GM12878 (cell line): Measurements from ENCODE around the gene SORL1. TPM values are rescaled to one million over a fixed set of nuclear protein-coding genes. Genes with fewer than 3 reads are reported as not detected.

Experiments
- ESRRA ChIP-seq: IDR thresholded peaks from 2 replicates; pipeline ENCODE4 v1.6.1; 2012; ENCODE audit warnings: mild to moderate bottlenecking, low read length, improper control_type of control experiment
- FOXK2 ChIP-seq: fragments of 450-650 bp; IDR thresholded peaks from 2 replicates; pipeline ENCODE4 v1.6.1; 2017; ENCODE audit warnings: mild to moderate bottlenecking, moderate library complexity
- GABPA ChIP-seq: IDR thresholded peaks from 2 replicates; pipeline ENCODE4 v1.6.1; 2014; ENCODE audit warnings: antibody characterized with exemption, low read depth, mild to moderate bottlenecking, inconsistent platforms
- HCFC1 ChIP-seq: fragments of 150-350 bp; IDR thresholded peaks from 2 replicates; pipeline ENCODE4 v1.6.1; 2014; ENCODE audit warnings: low read length
- LARP7 ChIP-seq: fragments of 450-650 bp; IDR thresholded peaks from 2 replicates; pipeline ENCODE4 v1.6.1; 2017; ENCODE audit warnings: mild to moderate bottlenecking
- MTA3 ChIP-seq: IDR thresholded peaks from 2 replicates; pipeline ENCODE4 v1.6.1; 2012; ENCODE audit warnings: low read length, inconsistent platforms, borderline replicate concordance
- MYB ChIP-seq: fragments of 150-350 bp; IDR thresholded peaks from 2 replicates; pipeline ENCODE4 v1.6.1; 2014; ENCODE audit warnings: mild to moderate bottlenecking, low read depth, low read length, borderline replicate concordance
- NFIC ChIP-seq: IDR thresholded peaks from 2 replicates; pipeline ENCODE4 v1.6.1; 2012; ENCODE audit warnings: low read depth, mild to moderate bottlenecking, inconsistent platforms, low read length, moderate library complexity
- PBX3 ChIP-seq: IDR thresholded peaks from 2 replicates; pipeline ENCODE4 v1.6.1; 2011; ENCODE audit warnings: mild to moderate bottlenecking, low read depth, low read length, moderate library complexity; ENCODE audit not compliant: insufficient replicate concordance
- RAD51 ChIP-seq: fragments of 450-650 bp; IDR thresholded peaks from 2 replicates; pipeline ENCODE4 v1.6.1; 2016; ENCODE audit warnings: moderate library complexity, mild to moderate bottlenecking, inconsistent platforms
- RB1 ChIP-seq: fragments of 450-650 bp; formaldehyde crosslinking; IDR thresholded peaks from 2 replicates; pipeline ENCODE4 v1.6.1; 2017; ENCODE audit warnings: mild to moderate bottlenecking, borderline replicate concordance
- SREBF1 ChIP-seq: IDR thresholded peaks from 2 replicates; pipeline ENCODE4 v1.6.1; 2012; ENCODE audit warnings: mild to moderate bottlenecking, low read length
- TCF7 ChIP-seq: IDR thresholded peaks from 2 replicates; pipeline ENCODE4 v1.6.1; 2014; ENCODE audit warnings: antibody characterized with exemption, borderline replicate concordance
- WRNIP1 ChIP-seq: IDR thresholded peaks from 2 replicates; pipeline ENCODE4 v1.6.1; 2011; ENCODE audit warnings: low read depth, low read length, improper control_type of control experiment, borderline replicate concordance
- YBX1 ChIP-seq: fragments of 450-650 bp; IDR thresholded peaks from 2 replicates; pipeline ENCODE4 v1.6.1; 2016; ENCODE audit warnings: antibody characterized with exemption
- ZZZ3 ChIP-seq: IDR thresholded peaks from 2 replicates; pipeline ENCODE4 v1.6.1; 2011; ENCODE audit warnings: low read depth; ENCODE audit not compliant: control insufficient read depth, insufficient read length
- polyA plus RNA-seq, 11 experiments: library from polyadenylated mRNA; depleted of rRNA in 4 of 11; unstranded in 6 of 11; stranded (reverse) in 5 of 11; fragments of >200 nt; fragmentation: Nextera tagmentation in 4 of 11; fragmentation: Illumina TruSeq in 1 of 11; extraction: Ambion mirVana in 4 of 11; extraction: Trizol in 1 of 11; gene quantifications; 1 replicate in 1 of 11; 2 replicates in 10 of 11; pipeline versions ENCODE4 v1.2.1 to v1.2.3, GENCODE V29; 2011 to 2016; ENCODE audit warnings: inconsistent platforms in 2 of 11, missing spikeins in 2 of 11, low read depth in 1 of 11
- total RNA-seq, 4 experiments: library from RNA; depleted of rRNA in 3 of 4; stranded (reverse); fragments of >200 nt in 3 of 4; fragmentation: Illumina TruSeq in 1 of 4; extraction: Trizol in 1 of 4; gene quantifications; 2 replicates each; pipeline versions ENCODE4 v1.2.1 to v1.2.3, GENCODE V29; 2013 to 2021
- TF ChIP-seq, protein P1 (sequence below): IDR thresholded peaks from 2 replicates; pipeline ENCODE4 v1.6.1; 2012; ENCODE audit warnings: low read length, inconsistent platforms
- TF ChIP-seq, protein P2 (sequence below): fragments of 450-650 bp; IDR thresholded peaks from 2 replicates; pipeline ENCODE4 v1.6.1; 2017; ENCODE audit warnings: mild to moderate bottlenecking
- TF ChIP-seq, protein P3 (sequence below): fragments of 450-650 bp; formaldehyde crosslinking; IDR thresholded peaks from 2 replicates; pipeline ENCODE4 v1.4.0; 2022; ENCODE audit warnings: mild to moderate bottlenecking, moderate library complexity
- TF ChIP-seq, protein P4 (sequence below): IDR thresholded peaks from 2 replicates; pipeline ENCODE4 v1.6.1; 2012; ENCODE audit warnings: low read depth, low read length, improper control_type of control experiment

Gene SORL1
- total and polyA plus RNA-seq, 10 of the 15 experiments (the other 5 are each of a cell fraction or from before 2014, with no cell fraction given): 20.2 to 107 (median 59.9) TPM

GRCh38 chr11:121494355-121495099 is 42.4 kb downstream of the SORL1 start (continued):
- no peak for TF ChIP-seq PBX3
- TF ChIP-seq LARP7: no peak
- peak; percentile 87; the same call in 1 of the 2 replicates for TF ChIP-seq MTA3
- TF ChIP-seq ESRRA: no peak
- TF ChIP-seq, protein P1, sequence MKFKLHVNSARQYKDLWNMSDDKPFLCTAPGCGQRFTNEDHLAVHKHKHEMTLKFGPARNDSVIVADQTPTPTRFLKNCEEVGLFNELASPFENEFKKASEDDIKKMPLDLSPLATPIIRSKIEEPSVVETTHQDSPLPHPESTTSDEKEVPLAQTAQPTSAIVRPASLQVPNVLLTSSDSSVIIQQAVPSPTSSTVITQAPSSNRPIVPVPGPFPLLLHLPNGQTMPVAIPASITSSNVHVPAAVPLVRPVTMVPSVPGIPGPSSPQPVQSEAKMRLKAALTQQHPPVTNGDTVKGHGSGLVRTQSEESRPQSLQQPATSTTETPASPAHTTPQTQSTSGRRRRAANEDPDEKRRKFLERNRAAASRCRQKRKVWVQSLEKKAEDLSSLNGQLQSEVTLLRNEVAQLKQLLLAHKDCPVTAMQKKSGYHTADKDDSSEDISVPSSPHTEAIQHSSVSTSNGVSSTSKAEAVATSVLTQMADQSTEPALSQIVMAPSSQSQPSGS: peak; percentile 66; the same call in 1 of the 2 replicates
- no peak for TF ChIP-seq GABPA
- TF ChIP-seq NFIC: peak; percentile 78
- TF ChIP-seq YBX1: no peak
- TF ChIP-seq RAD51: no peak
- TF ChIP-seq, protein P2, sequence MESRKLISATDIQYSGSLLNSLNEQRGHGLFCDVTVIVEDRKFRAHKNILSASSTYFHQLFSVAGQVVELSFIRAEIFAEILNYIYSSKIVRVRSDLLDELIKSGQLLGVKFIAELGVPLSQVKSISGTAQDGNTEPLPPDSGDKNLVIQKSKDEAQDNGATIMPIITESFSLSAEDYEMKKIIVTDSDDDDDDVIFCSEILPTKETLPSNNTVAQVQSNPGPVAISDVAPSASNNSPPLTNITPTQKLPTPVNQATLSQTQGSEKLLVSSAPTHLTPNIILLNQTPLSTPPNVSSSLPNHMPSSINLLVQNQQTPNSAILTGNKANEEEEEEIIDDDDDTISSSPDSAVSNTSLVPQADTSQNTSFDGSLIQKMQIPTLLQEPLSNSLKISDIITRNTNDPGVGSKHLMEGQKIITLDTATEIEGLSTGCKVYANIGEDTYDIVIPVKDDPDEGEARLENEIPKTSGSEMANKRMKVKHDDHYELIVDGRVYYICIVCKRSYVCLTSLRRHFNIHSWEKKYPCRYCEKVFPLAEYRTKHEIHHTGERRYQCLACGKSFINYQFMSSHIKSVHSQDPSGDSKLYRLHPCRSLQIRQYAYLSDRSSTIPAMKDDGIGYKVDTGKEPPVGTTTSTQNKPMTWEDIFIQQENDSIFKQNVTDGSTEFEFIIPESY: no peak
- no peak for TF ChIP-seq TCF7
- TF ChIP-seq MYB: no peak
- TF ChIP-seq FOXK2: no peak
- no peak for TF ChIP-seq WRNIP1
- TF ChIP-seq, protein P3, sequence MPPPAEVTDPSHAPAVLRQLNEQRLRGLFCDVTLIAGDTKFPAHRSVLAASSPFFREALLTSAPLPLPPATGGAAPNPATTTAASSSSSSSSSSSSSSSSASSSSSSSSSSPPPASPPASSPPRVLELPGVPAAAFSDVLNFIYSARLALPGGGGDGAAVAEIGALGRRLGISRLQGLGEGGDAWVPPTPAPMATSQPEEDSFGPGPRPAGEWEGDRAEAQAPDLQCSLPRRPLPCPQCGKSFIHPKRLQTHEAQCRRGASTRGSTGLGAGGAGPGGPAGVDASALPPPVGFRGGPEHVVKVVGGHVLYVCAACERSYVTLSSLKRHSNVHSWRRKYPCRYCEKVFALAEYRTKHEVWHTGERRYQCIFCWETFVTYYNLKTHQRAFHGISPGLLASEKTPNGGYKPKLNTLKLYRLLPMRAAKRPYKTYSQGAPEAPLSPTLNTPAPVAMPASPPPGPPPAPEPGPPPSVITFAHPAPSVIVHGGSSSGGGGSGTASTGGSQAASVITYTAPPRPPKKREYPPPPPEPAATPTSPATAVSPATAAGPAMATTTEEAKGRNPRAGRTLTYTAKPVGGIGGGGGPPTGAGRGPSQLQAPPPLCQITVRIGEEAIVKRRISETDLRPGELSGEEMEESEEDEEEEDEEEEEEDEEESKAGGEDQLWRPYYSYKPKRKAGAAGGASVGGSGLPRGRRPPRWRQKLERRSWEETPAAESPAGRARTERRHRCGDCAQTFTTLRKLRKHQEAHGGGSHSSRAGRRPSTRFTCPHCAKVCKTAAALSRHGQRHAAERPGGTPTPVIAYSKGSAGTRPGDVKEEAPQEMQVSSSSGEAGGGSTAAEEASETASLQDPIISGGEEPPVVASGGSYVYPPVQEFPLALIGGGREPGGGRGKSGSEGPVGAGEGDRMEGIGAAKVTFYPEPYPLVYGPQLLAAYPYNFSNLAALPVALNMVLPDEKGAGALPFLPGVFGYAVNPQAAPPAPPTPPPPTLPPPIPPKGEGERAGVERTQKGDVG (CRISPR knock-in tag): no peak
- TF ChIP-seq RB1: no peak
- TF ChIP-seq, protein P4, sequence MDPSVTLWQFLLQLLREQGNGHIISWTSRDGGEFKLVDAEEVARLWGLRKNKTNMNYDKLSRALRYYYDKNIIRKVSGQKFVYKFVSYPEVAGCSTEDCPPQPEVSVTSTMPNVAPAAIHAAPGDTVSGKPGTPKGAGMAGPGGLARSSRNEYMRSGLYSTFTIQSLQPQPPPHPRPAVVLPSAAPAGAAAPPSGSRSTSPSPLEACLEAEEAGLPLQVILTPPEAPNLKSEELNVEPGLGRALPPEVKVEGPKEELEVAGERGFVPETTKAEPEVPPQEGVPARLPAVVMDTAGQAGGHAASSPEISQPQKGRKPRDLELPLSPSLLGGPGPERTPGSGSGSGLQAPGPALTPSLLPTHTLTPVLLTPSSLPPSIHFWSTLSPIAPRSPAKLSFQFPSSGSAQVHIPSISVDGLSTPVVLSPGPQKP: no peak
- TF ChIP-seq HCFC1: no peak
- no peak for TF ChIP-seq ZZZ3
- TF ChIP-seq SREBF1: no peak
